Ovary (tissue), 9 donors: Measurements from ENCODE around the gene NSD1. TPM values are rescaled to one million over a fixed set of nuclear protein-coding genes. Genes with fewer than 3 reads are reported as not detected.

Source experiments
- DNase-seq, 5 donors: peaks; one replicate each; pipeline ENCODE4 v3.0.0-alpha.2; 2019 to 2020
- H3K27ac ChIP-seq, 2 donors: fragments of 200-600 bp; one replicate each; pipeline versions ENCODE4 v1.5.1 to v1.8.0; 2019 to 2022
- H3K27me3 ChIP-seq: fragments of 200-600 bp; one replicate; pipeline ENCODE4 v1.8.0; 2022
- H3K36me3 ChIP-seq: fragments of 200-600 bp; sonication (generic); one replicate; pipeline ENCODE4 v1.5.1; 2019
- H3K4me1 ChIP-seq: one replicate; pipeline ENCODE4 v1.8.1; 2013; ENCODE audit warnings: mild to moderate bottlenecking, moderate library complexity; ENCODE audit not compliant: insufficient read depth
- H3K4me3 ChIP-seq: fragments of 200-600 bp; sonication (generic); one replicate; pipeline ENCODE4 v1.5.1; 2017
- H3K9me3 ChIP-seq, 2 donors: fragments of 200-600 bp in 1 of 2; sonication (generic) in 1 of 2; one replicate each; pipeline versions ENCODE4 v1.5.1 to v1.8.1; 2013 to 2019; ENCODE audit warnings: mild to moderate bottlenecking in 1 of 2, moderate library complexity in 1 of 2
- CTCF ChIP-seq, 3 donors: fragments of 450-650 bp in 2 of 3; fragments of 200-600 bp in 1 of 3; IDR thresholded peaks; one replicate each; pipeline versions ENCODE4 v1.5.1 to v1.8.0; 2016 to 2022; ENCODE audit warnings: antibody characterized with exemption in 3 of 3, mild to moderate bottlenecking in 1 of 3
- EP300 ChIP-seq: sonication (generic); formaldehyde crosslinking; IDR thresholded peaks from one replicate; pipeline ENCODE4 v1.6.1; 2017; ENCODE audit warnings: antibody characterized with exemption
- POLR2A ChIP-seq: fragments of 450-650 bp; IDR thresholded peaks from one replicate; pipeline ENCODE4 v1.6.1; 2017; ENCODE audit warnings: antibody characterized with exemption, mild to moderate bottlenecking, moderate library complexity
- WGBS, 3 donors: extraction: QIAGEN DNeasy Blood & Tissue Kit in 1 of 3; methylation state at CpG; one replicate each; pipeline versions ENCODE4 v1.1.5 to v1.1.7; 2013 to 2017; 5-methylcytosine and 5-hydroxymethylcytosine counted together
- intact Hi-C, 4 donors: fragments of 100-400 bp; cut with DNase I; formaldehyde crosslinking; loops; one replicate each; pipeline versions ENCODE4 v1.11.0 to v1.15.1; 2022 to 2023
- polyA plus RNA-seq, 2 donors: library from polyadenylated mRNA; stranded (reverse); fragments of 200-250 nt in 1 of 2; fragments of 350-450 nt in 1 of 2; fragmentation: Illumina TruSeq in 1 of 2; extraction: RNeasy Lipid Tissue Mini Kit (QIAGEN cat#74804) in 1 of 2; gene quantifications; one replicate each; pipeline ENCODE4 v1.2.3, GENCODE V29; 2013 to 2014
- total RNA-seq, 7 donors: library from RNA; depleted of rRNA in 2 of 7; stranded (reverse); fragments of >200 nt in 2 of 7; fragmentation: NEBNext Ultra II Directional in 3 of 7; extraction: Animal tissue kit (Norgen Biotek cat#: 25700) in 3 of 7; gene quantifications; one replicate each; pipeline versions ENCODE4 v1.1.0 to v1.2.4, GENCODE V29; 2016 to 2023
- donor health status: DM: no; HTN: no; CAD: no; lungs with moderate emphysema.
- donor health status: DM: no; HTN: no; CAD: no.
- donor health status: Bipolar disorder and iron deficiency.
- donor health status: DM: yes; HTN: yes; CAD: no.
- donor health status: DM: no; HTN: no; CAD: no.
- donor health status: DM: yes; HTN: yes; CAD: no.

NSD1 gene
- total and polyA plus RNA-seq, 9 donors, result 11.5 to 110 (median 75.5) TPM

- intact Hi-C loops, result no loop called here
Measured at GRCh38 chr5:177288191-177288590, 154.6 kb downstream of the NSD1 start.

DNA sequence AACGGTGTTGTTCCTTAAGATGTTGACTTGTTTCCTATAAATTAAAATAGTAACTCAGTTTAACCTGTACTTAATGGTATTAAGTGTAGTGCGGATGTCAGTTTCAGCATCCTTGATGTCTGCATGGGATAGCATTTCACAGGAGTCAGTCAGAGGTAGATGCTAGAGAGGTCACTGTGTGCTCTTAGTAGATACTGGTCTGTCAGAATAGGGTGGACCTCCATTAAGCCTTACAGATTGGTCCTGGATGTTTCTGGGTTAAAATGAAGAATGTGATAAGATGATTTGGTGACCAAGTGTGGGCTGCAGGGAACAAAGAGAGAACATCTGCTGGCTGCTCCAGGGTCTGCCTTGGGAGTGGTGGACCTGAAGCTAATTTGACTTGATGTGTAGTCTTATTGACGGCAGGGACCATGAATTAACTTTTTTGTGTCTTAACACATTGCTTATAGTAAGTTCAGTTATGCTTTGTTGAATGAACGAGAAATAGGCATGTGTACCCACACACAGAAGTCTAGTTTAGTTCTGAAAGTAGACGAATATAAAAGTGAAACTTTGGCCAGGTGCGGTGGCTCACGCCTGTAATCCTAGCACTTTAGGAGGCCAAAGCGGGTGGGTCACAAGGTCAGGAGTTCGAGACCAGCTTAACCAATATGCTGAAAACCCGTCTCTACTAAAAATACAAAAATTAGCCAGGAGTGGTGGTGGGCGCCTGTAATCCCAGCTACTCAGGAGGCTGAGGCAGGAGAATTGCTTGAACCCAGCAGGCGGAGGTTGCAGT is 157.4 kb downstream of the NSD1 start:
- no peaks in the 10 kb centered on the region for H3K36me3 ChIP-seq
- intact Hi-C loops, result no loop called here
- H3K9me3 ChIP-seq, result no peaks in the 10 kb centered on the region
- no peak for DNase-seq
- H3K27me3 ChIP-seq, result no peaks in the 10 kb centered on the region
- no peak overlapping the region for H3K27ac ChIP-seq
- H3K4me1 ChIP-seq, result no peaks in the 10 kb centered on the region
- TF ChIP-seq CTCF (IDR thresholded peaks at IDR 0.05) (no peak), POLR2A (no peak), EP300 (no peak)
- 93 to 94% (median 93%) methylated on average over 12 of the region's 12 CpGs for WGBS, 3 donors
- H3K4me3 ChIP-seq, result no peak overlapping the region

More at GRCh38 chr5:177288191-177288590, 154.6 kb downstream of the NSD1 start:
- Histone ChIP-seq H3K4me3 (no peak overlapping the region), H3K27me3 (no peaks in the 10 kb centered on the region), H3K4me1 (no peaks in the 10 kb centered on the region), H3K9me3 (no peaks in the 10 kb centered on the region), H3K36me3 (no peaks in the 10 kb centered on the region), H3K27ac (no peak overlapping the region)
- TF ChIP-seq CTCF (IDR thresholded peaks at IDR 0.05), result no peak
- TF ChIP-seq EP300, result no peak
- no peak for TF ChIP-seq POLR2A
- 76 to 88% (median 87%) methylated on average over 2 of the region's 2 CpGs for WGBS, 3 donors
- no peak for DNase-seq

DNA sequence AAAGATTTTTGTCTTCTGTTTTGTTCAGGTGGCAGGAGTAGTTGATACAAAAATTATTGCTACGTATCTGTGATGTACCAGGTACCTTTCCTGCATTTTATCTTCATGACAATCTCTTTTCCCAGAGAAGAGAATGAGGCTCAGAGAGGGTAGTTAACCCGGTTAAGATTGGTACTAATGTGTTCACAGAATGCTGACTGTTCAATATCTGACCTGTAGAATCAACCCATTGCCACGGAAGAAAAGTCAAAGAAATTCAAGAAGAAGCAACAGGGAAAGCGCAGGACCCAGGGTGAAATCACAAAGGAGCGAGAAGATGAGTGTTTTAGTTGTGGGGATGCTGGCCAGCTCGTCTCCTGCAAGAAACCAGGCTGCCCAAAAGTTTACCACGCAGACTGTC is 158.2 kb downstream of the NSD1 start:
- no peaks in the 10 kb centered on the region for H3K27me3 ChIP-seq
- H3K4me3 ChIP-seq, result no peak overlapping the region
- H3K9me3 ChIP-seq, result no peaks in the 10 kb centered on the region
- TF ChIP-seq CTCF (IDR thresholded peaks at IDR 0.05) (no peak), EP300 (no peak), POLR2A (no peak)
- WGBS, 3 donors, result 93 to 97% (median 96%) methylated on average over 7 of the region's 7 CpGs
- no peaks in the 10 kb centered on the region for H3K36me3 ChIP-seq
- no peak overlapping the region for H3K27ac ChIP-seq
- intact Hi-C loops, result no loop called here
- H3K4me1 ChIP-seq, result no peaks in the 10 kb centered on the region
- no peak for DNase-seq

DNA sequence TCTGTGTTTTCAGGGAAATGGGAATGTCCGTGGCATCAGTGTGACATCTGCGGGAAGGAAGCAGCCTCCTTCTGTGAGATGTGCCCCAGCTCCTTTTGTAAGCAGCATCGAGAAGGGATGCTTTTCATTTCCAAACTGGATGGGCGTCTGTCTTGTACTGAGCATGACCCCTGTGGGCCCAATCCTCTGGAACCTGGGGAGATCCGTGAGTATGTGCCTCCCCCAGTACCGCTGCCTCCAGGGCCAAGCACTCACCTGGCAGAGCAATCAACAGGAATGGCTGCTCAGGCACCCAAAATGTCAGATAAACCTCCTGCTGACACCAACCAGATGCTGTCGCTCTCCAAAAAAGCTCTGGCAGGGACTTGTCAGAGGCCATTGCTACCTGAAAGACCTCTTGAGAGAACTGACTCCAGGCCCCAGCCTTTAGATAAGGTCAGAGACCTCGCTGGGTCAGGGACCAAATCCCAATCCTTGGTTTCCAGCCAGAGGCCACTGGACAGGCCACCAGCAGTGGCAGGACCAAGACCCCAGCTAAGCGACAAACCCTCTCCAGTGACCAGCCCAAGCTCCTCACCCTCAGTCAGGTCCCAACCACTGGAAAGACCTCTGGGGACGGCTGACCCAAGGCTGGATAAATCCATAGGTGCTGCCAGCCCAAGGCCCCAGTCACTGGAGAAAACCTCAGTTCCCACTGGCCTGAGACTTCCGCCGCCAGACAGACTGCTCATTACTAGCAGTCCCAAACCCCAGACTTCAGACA is 160.4 kb downstream of the NSD1 start:
- no peak for DNase-seq
- intact Hi-C loops, result no loop called here
- no peak overlapping the region for H3K4me3 ChIP-seq
- H3K4me1 ChIP-seq, result no peaks in the 10 kb centered on the region
- no peak overlapping the region for H3K27ac ChIP-seq
- TF ChIP-seq POLR2A, result no peak
- TF ChIP-seq CTCF (IDR thresholded peaks at IDR 0.05), result no peak
- TF ChIP-seq EP300, result no peak
- H3K9me3 ChIP-seq, result no peaks in the 10 kb centered on the region
- H3K36me3 ChIP-seq, result no peaks in the 10 kb centered on the region
- no peaks in the 10 kb centered on the region for H3K27me3 ChIP-seq
- WGBS, 3 donors, result 91 to 96% (median 95%) methylated on average over 12 of the region's 12 CpGs
